Transverse colon (tissue), 4 donors: ENCODE data around the gene COMMD9.
A peak's percentile ranks its signal among the peaks of the same experiment; 100 is the strongest.

Source experiments
- EP300 ChIP-seq: sonication (generic); formaldehyde crosslinking; IDR thresholded peaks from one replicate; pipeline ENCODE4 v1.6.1; 2017; ENCODE audit warnings: antibody characterized with exemption, low read depth
- POLR2A ChIP-seq: fragments of 450-650 bp; IDR thresholded peaks from one replicate; pipeline ENCODE4 v1.6.1; 2016; ENCODE audit warnings: antibody characterized with exemption, mild to moderate bottlenecking, moderate library complexity
- POLR2AphosphoS5 ChIP-seq, 3 donors: sonication (generic); formaldehyde crosslinking; IDR thresholded peaks; one replicate each; pipeline ENCODE4 v1.6.1; 2016; ENCODE audit warnings: antibody characterized with exemption in 3 of 3
- TF ChIP-seq, protein P1 (sequence below), 5 experiments: fragments of 200-600 bp in 3 of 5; fragments of 450-650 bp in 2 of 5; sonication (generic) in 3 of 5; IDR thresholded peaks; 1 replicate in 2 of 5; 2 replicates in 3 of 5; pipeline ENCODE4 v1.5.1; 2016 to 2017; ENCODE audit warnings: antibody characterized with exemption in 5 of 5, inconsistent platforms in 3 of 5, mild to moderate bottlenecking in 2 of 5, moderate library complexity in 1 of 5

GRCh38 chr11:36317992-36318391, 28.8 kb upstream of the COMMD9 start:
- TF ChIP-seq, protein P1, sequence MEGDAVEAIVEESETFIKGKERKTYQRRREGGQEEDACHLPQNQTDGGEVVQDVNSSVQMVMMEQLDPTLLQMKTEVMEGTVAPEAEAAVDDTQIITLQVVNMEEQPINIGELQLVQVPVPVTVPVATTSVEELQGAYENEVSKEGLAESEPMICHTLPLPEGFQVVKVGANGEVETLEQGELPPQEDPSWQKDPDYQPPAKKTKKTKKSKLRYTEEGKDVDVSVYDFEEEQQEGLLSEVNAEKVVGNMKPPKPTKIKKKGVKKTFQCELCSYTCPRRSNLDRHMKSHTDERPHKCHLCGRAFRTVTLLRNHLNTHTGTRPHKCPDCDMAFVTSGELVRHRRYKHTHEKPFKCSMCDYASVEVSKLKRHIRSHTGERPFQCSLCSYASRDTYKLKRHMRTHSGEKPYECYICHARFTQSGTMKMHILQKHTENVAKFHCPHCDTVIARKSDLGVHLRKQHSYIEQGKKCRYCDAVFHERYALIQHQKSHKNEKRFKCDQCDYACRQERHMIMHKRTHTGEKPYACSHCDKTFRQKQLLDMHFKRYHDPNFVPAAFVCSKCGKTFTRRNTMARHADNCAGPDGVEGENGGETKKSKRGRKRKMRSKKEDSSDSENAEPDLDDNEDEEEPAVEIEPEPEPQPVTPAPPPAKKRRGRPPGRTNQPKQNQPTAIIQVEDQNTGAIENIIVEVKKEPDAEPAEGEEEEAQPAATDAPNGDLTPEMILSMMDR (IDR thresholded peaks at IDR 0.05): no peak
- TF ChIP-seq POLR2A (no peak), POLR2AphosphoS5 (IDR thresholded peaks at IDR 0.05) (peak in 1 of 3 donors; percentile 58), EP300 (no peak)
